SJSA1 (cell line): Measurements from ENCODE around the gene MLH1. TPM values are rescaled to one million over a fixed set of nuclear protein-coding genes. Genes with fewer than 3 reads are reported as not detected.

Source experiments
- DNase-seq, 2 experiments: peaks; one replicate each; pipeline ENCODE4 v3.0.0-alpha.2; 2015 to 2020; ENCODE audit warnings: low spot score in 2 of 2, low read depth in 1 of 2
- H3K27ac ChIP-seq: fragments of 250-450 bp; sonication (Bioruptor Pico); 2 replicates; pipeline ENCODE4 v1.5.1; 2020; ENCODE audit warnings: mild to moderate bottlenecking, moderate library complexity
- H3K27me3 ChIP-seq: fragments of 250-450 bp; sonication (Bioruptor Pico); replicated peaks from 2 replicates; pipeline ENCODE4 v1.5.1; 2020; ENCODE audit warnings: mild to moderate bottlenecking, moderate library complexity
- H3K36me3 ChIP-seq: fragments of 250-450 bp; sonication (Bioruptor Pico); 2 replicates; pipeline ENCODE4 v1.5.1; 2020; ENCODE audit warnings: mild to moderate bottlenecking
- H3K4me1 ChIP-seq: fragments of 250-450 bp; sonication (Bioruptor Pico); replicated peaks from 2 replicates; pipeline ENCODE4 v1.6.1; 2021; ENCODE audit warnings: mild to moderate bottlenecking
- H3K4me3 ChIP-seq: fragments of 250-450 bp; sonication (Bioruptor Pico); 2 replicates; pipeline ENCODE4 v1.5.1; 2020; ENCODE audit warnings: mild to moderate bottlenecking
- H3K9me3 ChIP-seq: fragments of 250-450 bp; sonication (Bioruptor Pico); replicated peaks from 2 replicates; pipeline ENCODE4 v1.5.1; 2020; ENCODE audit warnings: mild to moderate bottlenecking
- total RNA-seq: library from RNA; depleted of rRNA; stranded (reverse); fragments of >200 nt; shearing (Covaris generic); gene quantifications from 2 replicates; pipeline ENCODE4 v1.2.3, GENCODE V29; 2014; rRNA removed

MLH1 gene
- total RNA-seq, 1 experiment from 2014 or later = 43.1 TPM

- peaks cover 41% of the 10 kb centered on the region for H3K36me3 ChIP-seq
- H3K9me3 ChIP-seq = no peaks in the 10 kb centered on the region
- peak overlapping the region; percentile 43 for H3K27ac ChIP-seq
- no peaks in the 10 kb centered on the region for H3K27me3 ChIP-seq
- H3K4me1 ChIP-seq = peaks cover 22% of the 10 kb centered on the region
- H3K4me3 ChIP-seq = no peak overlapping the region
- peak in 1 of 2 experiments; percentile 18 for DNase-seq
Observed at GRCh38 chr3:37096975-37097374, 103.7 kb downstream of the MLH1 start.

- H3K4me3 ChIP-seq = no peak overlapping the region
- H3K36me3 ChIP-seq = peaks cover 35% of the 10 kb centered on the region
- H3K4me1 ChIP-seq = peaks cover 22% of the 10 kb centered on the region
- H3K27ac ChIP-seq = no peak overlapping the region
- H3K27me3 ChIP-seq = no peaks in the 10 kb centered on the region
- H3K9me3 ChIP-seq = no peaks in the 10 kb centered on the region
- DNase-seq = no peak
Observed at GRCh38 chr3:37097776-37098175, 104.5 kb downstream of the MLH1 start.

DNA sequence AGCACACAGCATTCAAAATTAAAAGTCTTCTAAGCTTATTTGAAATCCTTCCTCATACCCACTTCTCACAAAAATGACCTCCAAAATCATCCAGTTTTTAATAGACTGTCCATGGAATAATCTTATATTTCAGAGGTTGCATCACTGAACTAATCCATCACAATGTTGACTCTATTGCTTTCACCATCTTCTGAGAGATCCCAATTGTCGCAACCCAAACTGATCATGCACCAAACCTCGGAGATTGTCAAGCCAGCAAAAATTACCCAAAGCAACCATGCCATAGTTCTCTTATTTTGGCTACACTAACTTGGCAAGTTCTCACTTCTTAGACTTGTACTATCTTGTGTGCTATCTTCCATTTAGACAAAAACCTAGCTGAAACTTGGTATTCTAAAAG, 105.6 kb downstream of the MLH1 start:
- DNase-seq = no peak
- peaks cover 26% of the 10 kb centered on the region for H3K36me3 ChIP-seq
- H3K4me1 ChIP-seq = peaks cover 22% of the 10 kb centered on the region
- no peak overlapping the region for H3K27ac ChIP-seq
- no peaks in the 10 kb centered on the region for H3K27me3 ChIP-seq
- H3K9me3 ChIP-seq = no peaks in the 10 kb centered on the region
- no peak overlapping the region for H3K4me3 ChIP-seq

DNA sequence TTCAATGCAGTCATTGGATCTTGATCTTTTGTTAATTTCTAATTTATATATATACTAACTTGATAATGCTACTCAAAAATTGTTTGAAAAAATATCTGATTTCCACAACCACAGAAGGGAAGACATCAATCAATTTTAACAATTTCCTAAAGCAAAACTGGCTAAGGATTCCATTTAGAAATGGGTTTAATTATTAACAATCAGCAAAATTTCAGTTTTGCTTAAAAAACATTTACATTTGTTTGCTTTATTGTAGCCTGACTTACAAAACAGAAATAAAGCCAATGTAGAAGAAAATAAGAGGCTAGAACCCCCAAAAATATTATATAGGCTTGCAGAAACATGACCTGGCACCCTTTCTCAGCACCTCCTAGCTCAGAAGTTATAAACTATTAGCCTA, 106.2 kb downstream of the MLH1 start:
- Histone ChIP-seq H3K4me3 (no peak overlapping the region), H3K4me1 (peaks cover 22% of the 10 kb centered on the region), H3K27me3 (no peaks in the 10 kb centered on the region), H3K36me3 (peaks cover 23% of the 10 kb centered on the region), H3K9me3 (no peaks in the 10 kb centered on the region), H3K27ac (no peak overlapping the region)
- DNase-seq = no peak

- H3K4me3 ChIP-seq = no peak overlapping the region
- H3K4me1 ChIP-seq = peaks cover 22% of the 10 kb centered on the region
- no peak for DNase-seq
- H3K9me3 ChIP-seq = no peaks in the 10 kb centered on the region
- H3K36me3 ChIP-seq = peaks cover 17% of the 10 kb centered on the region
- H3K27me3 ChIP-seq = no peaks in the 10 kb centered on the region
- no peak overlapping the region for H3K27ac ChIP-seq
Observed at GRCh38 chr3:37100411-37100810, 107.1 kb downstream of the MLH1 start.

Other genes starting within 250 kb of the MLH1 start
- not detected in 2 replicates for gene DCLK3, start 229.0 kb upstream of the MLH1 start, total RNA-seq
- gene TRANK1, start 48.5 kb upstream of the MLH1 start, total RNA-seq = 0.91 and 2.4 TPM in 2 replicates
- 4.6 and 7.8 TPM in 2 replicates for gene EPM2AIP1, start 387 bp upstream of the MLH1 start, total RNA-seq
- gene LRRFIP2, start 181.1 kb downstream of the MLH1 start, total RNA-seq = 60.6 and 67.5 TPM in 2 replicates
- 45.3 and 51.5 TPM in 2 replicates for gene GOLGA4, start 249.8 kb downstream of the MLH1 start, total RNA-seq